GM18867 (cell line): ENCODE measurements around the gene FYN.
"Not testable (repeated sequence)": the region's sequence is repeated elsewhere in the genome, so short reads cannot be mapped to it uniquely, and the experiment has no call there.

Experiments used
- ATAC-seq: cut with Tn5 transposase; IDR thresholded peaks from one replicate; pipeline ENCODE4 v1.9.1; 2021; ENCODE audit warnings: mild to moderate bottlenecking, moderate library complexity; ENCODE audit not compliant: unreplicated experiment

FYN gene

GRCh38 chr6:111792914-111793700, 80.1 kb downstream of the FYN start:
- ATAC-seq, result no peak

GRCh38 chr6:111792241-111792640, 81.0 kb downstream of the FYN start:
- no peak for ATAC-seq

GRCh38 chr6:111791415-111791814, 81.8 kb downstream of the FYN start:
- ATAC-seq, result no peak

GRCh38 chr6:111789598-111789997, 83.7 kb downstream of the FYN start:
- no peak for ATAC-seq

GRCh38 chr6:111788379-111789276, 84.6 kb downstream of the FYN start:
- ATAC-seq, result no peak

- not testable (repeated sequence) for ATAC-seq
Observed at GRCh38 chr6:111786151-111786550, 87.1 kb downstream of the FYN start.

- no peak for ATAC-seq
Observed at GRCh38 chr6:111784433-111784832, 88.8 kb downstream of the FYN start.

- ATAC-seq, result no peak
Observed at GRCh38 chr6:111782887-111783466, 90.3 kb downstream of the FYN start.

- no peak for ATAC-seq
Observed at GRCh38 chr6:111782192-111782809, 91.0 kb downstream of the FYN start.

GRCh38 chr6:111781041-111781708, 92.1 kb downstream of the FYN start:
- ATAC-seq, result no peak

- ATAC-seq, result no peak
Observed at GRCh38 chr6:111780393-111780792, 92.9 kb downstream of the FYN start.

- ATAC-seq, result no peak
Observed at GRCh38 chr6:111779660-111780059, 93.6 kb downstream of the FYN start.

- no peak for ATAC-seq
Observed at GRCh38 chr6:111779031-111779430, 94.2 kb downstream of the FYN start.

- ATAC-seq, result peak; percentile 69
Observed at GRCh38 chr6:111777357-111777756, 95.9 kb downstream of the FYN start.

- ATAC-seq, result peak; percentile 56
Observed at GRCh38 chr6:111776236-111777221, 96.7 kb downstream of the FYN start.

- no peak for ATAC-seq
Observed at GRCh38 chr6:111775145-111775922, 97.9 kb downstream of the FYN start.

- no peak for ATAC-seq
Observed at GRCh38 chr6:111774346-111774703, 98.9 kb downstream of the FYN start.

- no peak for ATAC-seq
Observed at GRCh38 chr6:111773501-111774345, 99.5 kb downstream of the FYN start.
